SK-N-MC (cell line): Measurements from ENCODE around the gene ADH7.

Experiments
- EZH2 ChIP-seq: fragments of 200-600 bp; sonication (generic); IDR thresholded peaks from one replicate; pipeline ENCODE4 v1.6.1; 2017; ENCODE audit warnings: antibody characterized with exemption
- POLR2AphosphoS5 ChIP-seq: IDR thresholded peaks from 2 replicates; pipeline ENCODE4 v1.6.1; 2012; ENCODE audit warnings: mild to moderate bottlenecking, low read depth, low read length, borderline replicate concordance

- no peak for TF ChIP-seq POLR2AphosphoS5
- no peak for TF ChIP-seq EZH2
These were observed at the start of gene ADH7 for GRCh38 chr4:99435154-99435553.
